Ovary (tissue), 9 donors: Measurements from ENCODE around the gene PRKCE. TPM values are rescaled to one million over a fixed set of nuclear protein-coding genes. Genes with fewer than 3 reads are reported as not detected.

Experiments
- DNase-seq, 5 donors: peaks; one replicate each; pipeline ENCODE4 v3.0.0-alpha.2; 2019 to 2020
- H3K27ac ChIP-seq, 2 donors: fragments of 200-600 bp; one replicate each; pipeline versions ENCODE4 v1.5.1 to v1.8.0; 2019 to 2022
- H3K27me3 ChIP-seq: fragments of 200-600 bp; one replicate; pipeline ENCODE4 v1.8.0; 2022
- H3K36me3 ChIP-seq: fragments of 200-600 bp; sonication (generic); one replicate; pipeline ENCODE4 v1.5.1; 2019
- H3K4me1 ChIP-seq: one replicate; pipeline ENCODE4 v1.8.1; 2013; ENCODE audit warnings: mild to moderate bottlenecking, moderate library complexity; ENCODE audit not compliant: insufficient read depth
- H3K4me3 ChIP-seq: fragments of 200-600 bp; sonication (generic); one replicate; pipeline ENCODE4 v1.5.1; 2017
- H3K9me3 ChIP-seq, 2 donors: fragments of 200-600 bp in 1 of 2; sonication (generic) in 1 of 2; one replicate each; pipeline versions ENCODE4 v1.5.1 to v1.8.1; 2013 to 2019; ENCODE audit warnings: mild to moderate bottlenecking in 1 of 2, moderate library complexity in 1 of 2
- CTCF ChIP-seq, 3 donors: fragments of 450-650 bp in 2 of 3; fragments of 200-600 bp in 1 of 3; IDR thresholded peaks; one replicate each; pipeline versions ENCODE4 v1.5.1 to v1.8.0; 2016 to 2022; ENCODE audit warnings: antibody characterized with exemption in 3 of 3, mild to moderate bottlenecking in 1 of 3
- EP300 ChIP-seq: sonication (generic); formaldehyde crosslinking; IDR thresholded peaks from one replicate; pipeline ENCODE4 v1.6.1; 2017; ENCODE audit warnings: antibody characterized with exemption
- POLR2A ChIP-seq: fragments of 450-650 bp; IDR thresholded peaks from one replicate; pipeline ENCODE4 v1.6.1; 2017; ENCODE audit warnings: antibody characterized with exemption, mild to moderate bottlenecking, moderate library complexity
- WGBS, 3 donors: extraction: QIAGEN DNeasy Blood & Tissue Kit in 1 of 3; methylation state at CpG; one replicate each; pipeline versions ENCODE4 v1.1.5 to v1.1.7; 2013 to 2017; 5-methylcytosine and 5-hydroxymethylcytosine counted together
- intact Hi-C, 4 donors: fragments of 100-400 bp; cut with DNase I; formaldehyde crosslinking; loops; one replicate each; pipeline versions ENCODE4 v1.11.0 to v1.15.1; 2022 to 2023
- polyA plus RNA-seq, 2 donors: library from polyadenylated mRNA; stranded (reverse); fragments of 200-250 nt in 1 of 2; fragments of 350-450 nt in 1 of 2; fragmentation: Illumina TruSeq in 1 of 2; extraction: RNeasy Lipid Tissue Mini Kit (QIAGEN cat#74804) in 1 of 2; gene quantifications; one replicate each; pipeline ENCODE4 v1.2.3, GENCODE V29; 2013 to 2014
- total RNA-seq, 7 donors: library from RNA; depleted of rRNA in 2 of 7; stranded (reverse); fragments of >200 nt in 2 of 7; fragmentation: NEBNext Ultra II Directional in 3 of 7; extraction: Animal tissue kit (Norgen Biotek cat#: 25700) in 3 of 7; gene quantifications; one replicate each; pipeline versions ENCODE4 v1.1.0 to v1.2.4, GENCODE V29; 2016 to 2023
- donor health status: DM: no; HTN: no; CAD: no; lungs with moderate emphysema.
- donor health status: DM: no; HTN: no; CAD: no.
- donor health status: Bipolar disorder and iron deficiency.
- donor health status: DM: yes; HTN: yes; CAD: no.
- donor health status: DM: no; HTN: no; CAD: no.
- donor health status: DM: yes; HTN: yes; CAD: no.

PRKCE gene
- total and polyA plus RNA-seq, 9 donors: 3.1 to 22.8 (median 12.8) TPM

DNA sequence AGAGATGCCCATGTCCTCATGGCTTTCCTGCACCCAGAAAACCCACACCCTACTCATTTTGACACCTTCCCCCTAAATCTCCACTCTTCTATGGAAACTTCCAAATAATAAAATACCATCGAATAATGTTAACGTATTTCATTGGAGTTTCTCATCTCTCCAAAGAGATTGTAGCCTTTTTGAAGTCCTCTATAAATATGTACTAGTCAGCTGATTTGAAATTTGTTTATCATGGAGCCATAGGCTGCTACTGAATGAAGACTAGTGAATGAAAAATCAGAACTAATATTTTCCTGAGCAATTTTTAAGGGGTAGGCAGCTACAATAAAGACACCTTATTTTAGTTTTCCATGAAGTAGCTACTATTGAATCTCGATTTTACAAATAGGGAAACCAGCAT is 419.6 kb downstream of the PRKCE start:
- H3K9me3 ChIP-seq: no peaks in the 10 kb centered on the region

GRCh38 chr2:46072101-46072820 is 420.8 kb downstream of the PRKCE start:
- Histone ChIP-seq H3K27me3 (no peaks in the 10 kb centered on the region), H3K36me3 (no peaks in the 10 kb centered on the region), H3K4me1 (no peaks in the 10 kb centered on the region), H3K4me3 (no peak overlapping the region), H3K9me3 (no peaks in the 10 kb centered on the region), H3K27ac (no peak overlapping the region)
- TF ChIP-seq POLR2A (no peak), CTCF (IDR thresholded peaks at IDR 0.05) (no peak), EP300 (no peak)
- DNase-seq: no peak
- intact Hi-C loops: no loop called here
- 89 to 94% (median 93%) methylated on average over 8 of the region's 8 CpGs for WGBS, 3 donors

More for the DNA sequence above, 419.6 kb downstream of the PRKCE start:
- intact Hi-C loops: no loop called here
- no peak for TF ChIP-seq POLR2A
- TF ChIP-seq EP300: no peak
- TF ChIP-seq CTCF (IDR thresholded peaks at IDR 0.05): no peak
- no peak for DNase-seq
- Histone ChIP-seq H3K36me3 (no peaks in the 10 kb centered on the region), H3K4me3 (no peak overlapping the region), H3K27ac (no peak overlapping the region), H3K4me1 (no peaks in the 10 kb centered on the region), H3K27me3 (no peaks in the 10 kb centered on the region)
- WGBS, 3 donors: 79 to 94% (median 93%) methylated on average over 3 of the region's 3 CpGs

GRCh38 chr2:46073540-46074046 is 422.1 kb downstream of the PRKCE start:
- Histone ChIP-seq H3K4me1 (no peaks in the 10 kb centered on the region), H3K36me3 (no peaks in the 10 kb centered on the region), H3K27me3 (no peaks in the 10 kb centered on the region), H3K27ac (no peak overlapping the region), H3K9me3 (no peaks in the 10 kb centered on the region), H3K4me3 (no peak overlapping the region)
- WGBS, 3 donors: 67 to 79% (median 76%) methylated on average over 9 of the region's 9 CpGs
- no peak for DNase-seq
- intact Hi-C loops: no loop called here
- TF ChIP-seq CTCF (IDR thresholded peaks at IDR 0.05) (no peak), POLR2A (no peak), EP300 (no peak)

DNA sequence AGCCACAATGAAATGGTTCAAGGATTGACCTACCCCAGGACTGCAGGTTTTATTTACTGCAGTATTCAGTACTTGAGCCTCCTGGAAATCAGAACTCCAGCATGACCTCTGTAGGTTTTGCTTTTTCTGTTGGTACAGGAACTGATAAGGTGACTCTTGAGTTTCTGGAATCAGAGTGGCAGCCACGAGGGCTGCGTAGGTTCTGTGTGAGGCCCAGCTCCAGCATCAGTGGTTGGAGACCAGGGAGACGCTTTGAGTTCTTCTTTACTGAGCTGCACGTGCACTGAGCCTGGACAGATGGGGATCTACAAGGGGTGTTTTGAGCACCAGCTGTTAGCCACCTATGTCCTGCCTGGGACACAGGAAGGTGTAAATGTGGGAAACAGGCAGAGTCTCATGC is 423.0 kb downstream of the PRKCE start:
- no peak for DNase-seq
- Histone ChIP-seq H3K4me1 (no peaks in the 10 kb centered on the region), H3K4me3 (no peak overlapping the region), H3K27ac (no peak overlapping the region), H3K36me3 (no peaks in the 10 kb centered on the region), H3K27me3 (no peaks in the 10 kb centered on the region), H3K9me3 (no peaks in the 10 kb centered on the region)
- WGBS, 3 donors: 83 to 89% (median 87%) methylated on average over 4 of the region's 4 CpGs
- intact Hi-C loops: no loop called here
- no peak for TF ChIP-seq CTCF (IDR thresholded peaks at IDR 0.05)
- no peak for TF ChIP-seq POLR2A
- TF ChIP-seq EP300: no peak
